Activated T-cell treated with anti-CD3 and anti-CD28 coated beads for 48 hours (primary cell): ENCODE results near the gene SLTM.
"Not testable (repeated sequence)": the region's sequence is repeated elsewhere in the genome, so short reads cannot be mapped to it uniquely, and the experiment has no call there.

Source experiments
- DNase-seq: peaks from one replicate; pipeline ENCODE4 v3.0.0-alpha.2; 2020; ENCODE audit warnings: low read depth

SLTM gene

DNA sequence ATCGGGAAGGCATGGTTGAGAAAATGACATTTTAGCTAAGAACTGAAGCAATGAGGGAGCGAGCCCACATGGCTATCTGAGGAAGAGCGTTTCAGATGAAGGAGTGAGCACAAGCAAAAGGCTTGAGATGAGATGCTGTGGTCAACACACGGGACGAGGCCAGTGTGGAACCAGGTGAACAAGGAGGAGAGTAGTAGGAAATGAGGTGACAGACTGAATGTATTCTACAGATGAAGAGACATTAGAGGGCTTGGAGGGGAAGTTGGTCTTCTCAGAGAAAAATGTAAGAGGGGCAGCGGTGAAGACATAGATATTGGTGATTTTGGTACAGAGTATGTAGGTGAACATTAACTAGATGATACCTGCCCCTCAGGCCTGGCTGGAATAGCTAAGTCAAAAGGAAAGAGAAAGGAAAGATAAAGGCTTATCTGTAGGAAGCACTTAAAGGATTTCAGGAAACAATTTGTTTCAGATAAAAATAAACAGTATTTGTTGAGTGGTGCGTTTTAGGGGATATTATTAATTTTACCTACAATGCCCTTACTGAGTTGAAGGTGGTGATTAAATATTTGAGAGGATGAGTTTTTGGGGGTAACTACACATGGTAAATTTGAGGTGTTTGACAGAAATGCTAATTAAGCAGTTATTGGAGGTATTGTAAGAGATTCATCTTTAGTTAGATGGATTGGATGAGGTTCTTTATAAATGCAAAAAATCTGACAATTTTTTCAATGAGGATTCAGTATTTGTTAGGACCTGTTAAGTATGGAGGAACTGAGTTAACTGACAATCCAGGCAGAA lies 57.0 kb downstream of the SLTM start:
- DNase-seq: no peak

DNA sequence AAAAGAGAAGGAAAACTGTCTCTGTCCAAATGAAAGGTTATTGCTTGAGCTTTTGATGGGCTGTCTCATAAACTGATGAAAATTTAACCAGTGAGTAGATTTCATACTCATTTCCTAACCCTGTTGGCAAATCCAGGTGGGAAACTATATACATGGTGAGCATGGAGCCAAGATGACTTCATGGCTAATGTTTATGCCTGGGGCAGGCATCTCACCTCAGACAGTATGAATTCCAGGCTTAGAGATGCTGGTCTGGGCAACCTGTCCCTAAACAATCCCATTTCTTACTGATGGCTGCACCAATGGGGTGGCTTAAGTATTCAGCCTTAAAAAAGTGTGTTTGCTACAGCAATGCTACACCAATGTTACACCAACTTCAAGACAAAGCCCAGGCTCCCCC lies 58.1 kb downstream of the SLTM start:
- DNase-seq: no peak

DNA sequence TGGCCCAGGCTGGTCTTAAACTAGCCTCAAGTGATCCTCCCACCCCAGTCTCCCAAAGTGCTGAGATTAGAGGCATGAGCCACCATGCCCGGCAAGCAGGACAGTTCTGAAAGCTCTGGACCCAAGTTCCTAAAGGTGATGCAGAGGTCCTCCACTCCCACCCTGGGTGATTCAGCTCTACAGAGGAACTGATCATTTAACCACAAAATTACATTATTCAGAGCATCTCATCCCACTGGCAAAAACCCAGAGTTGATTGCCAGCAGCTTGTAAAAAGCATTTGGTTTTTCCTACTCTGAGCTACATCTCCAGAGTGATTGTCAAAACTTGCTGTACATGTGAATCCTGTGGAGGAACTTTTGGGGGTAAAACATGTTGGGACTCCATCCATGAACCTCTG lies 60.2 kb downstream of the SLTM start:
- no peak for DNase-seq

DNA sequence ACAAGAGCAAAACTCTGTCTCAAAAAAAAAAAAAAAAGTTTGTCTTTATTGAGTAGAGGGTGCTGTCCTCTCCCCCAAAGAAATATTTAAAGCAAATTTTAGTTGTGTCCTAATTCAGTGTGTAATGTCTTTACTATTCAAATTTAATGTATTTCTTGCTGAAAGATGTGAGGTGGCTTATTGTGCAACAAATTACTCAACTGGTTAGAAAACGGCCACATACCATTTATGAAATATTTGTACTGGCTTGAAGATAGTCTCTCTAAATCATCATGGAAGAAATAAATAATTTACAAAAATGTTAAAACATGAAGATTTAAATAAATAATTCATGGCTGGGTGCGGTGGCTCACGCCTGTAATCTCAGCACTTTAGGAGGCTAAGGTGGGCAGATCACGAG lies 63.0 kb downstream of the SLTM start:
- no peak for DNase-seq

GRCh38 chr15:58867926-58868325 lies 65.6 kb downstream of the SLTM start:
- DNase-seq: no peak

- no peak for DNase-seq
Observed at GRCh38 chr15:58865425-58865880, 68.0 kb downstream of the SLTM start.

GRCh38 chr15:58864602-58865424 lies 68.7 kb downstream of the SLTM start:
- peak; percentile 15 for DNase-seq

DNA sequence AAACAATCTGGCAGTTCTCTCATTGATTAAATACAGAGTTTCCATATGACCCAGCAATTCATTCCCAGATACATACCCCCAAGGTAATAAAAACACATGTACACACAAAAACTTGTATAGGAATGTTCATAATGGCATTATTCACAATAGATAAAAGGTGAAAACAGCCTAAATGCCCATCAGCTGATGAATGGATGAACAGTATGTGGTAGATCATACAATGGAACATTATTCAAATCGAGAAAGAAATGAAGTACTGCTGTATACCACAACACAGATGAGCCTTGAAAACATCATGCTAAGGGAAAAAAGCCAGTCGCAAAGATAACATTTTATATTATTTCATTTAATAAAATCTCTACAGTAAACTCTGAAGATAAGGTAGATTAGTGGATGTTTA lies 71.2 kb downstream of the SLTM start:
- DNase-seq: no peak

- DNase-seq: not testable (repeated sequence)
Observed at GRCh38 chr15:58856621-58857020, 76.9 kb downstream of the SLTM start.

- DNase-seq: no peak
Observed at GRCh38 chr15:58856086-58856485, 77.4 kb downstream of the SLTM start.

GRCh38 chr15:58854593-58854992 lies 78.9 kb downstream of the SLTM start:
- DNase-seq: no peak

DNA sequence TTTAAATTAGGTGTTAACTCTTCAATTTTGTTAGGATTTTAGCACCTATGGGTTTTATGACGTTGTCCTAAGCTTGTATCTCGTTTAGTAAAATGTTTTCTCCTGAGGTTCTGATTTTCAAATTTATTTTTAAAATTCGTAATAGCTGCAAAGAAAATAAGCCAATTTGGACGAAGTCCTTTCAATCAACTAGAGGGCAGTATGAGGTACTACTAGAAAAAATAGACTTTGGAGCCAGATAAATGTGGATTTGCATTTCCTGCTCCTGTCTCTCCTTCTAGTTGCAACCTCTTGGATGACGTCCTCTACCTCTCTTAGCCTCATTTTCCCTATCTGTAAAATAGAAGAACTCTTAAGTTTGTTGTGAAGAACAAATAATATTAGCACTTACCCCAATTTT lies 81.1 kb downstream of the SLTM start:
- DNase-seq: no peak

- not testable (repeated sequence) for DNase-seq
Observed at GRCh38 chr15:58851205-58851604, 82.3 kb downstream of the SLTM start.

DNA sequence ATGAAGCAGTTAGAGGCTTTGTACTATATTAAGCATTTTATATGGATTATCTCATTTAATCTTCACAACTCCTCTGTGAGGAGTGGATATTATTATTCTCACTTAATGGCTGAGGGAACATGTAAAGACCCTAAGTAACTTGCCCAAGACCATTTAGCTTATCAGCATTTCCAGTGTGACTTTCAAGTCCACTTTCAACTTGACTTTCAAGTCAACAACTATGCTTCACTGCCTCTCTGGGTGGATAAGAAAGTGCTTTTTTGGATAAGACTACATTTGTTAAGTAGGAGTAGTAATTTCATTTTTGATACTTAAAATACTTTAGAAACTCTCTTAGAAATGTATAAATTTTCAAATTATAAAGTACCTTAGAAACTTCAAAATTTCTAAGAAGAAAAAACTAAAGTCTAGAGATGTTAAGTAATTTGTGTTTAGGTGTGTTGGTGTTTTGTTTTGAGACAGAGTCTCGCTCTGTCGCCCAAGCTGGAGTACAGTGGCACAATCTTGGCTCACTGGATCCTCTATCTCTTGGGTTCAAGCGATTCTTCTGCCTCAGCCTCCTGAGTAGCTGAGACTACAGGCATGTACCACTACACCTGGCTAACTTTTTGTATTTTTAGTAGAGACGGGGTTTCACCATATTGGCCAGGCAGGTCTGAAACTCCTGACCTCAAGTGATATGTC lies 90.6 kb downstream of the SLTM start:
- no peak for DNase-seq

- DNase-seq: no peak
Observed at GRCh38 chr15:58840048-58840447, 93.4 kb downstream of the SLTM start.

GRCh38 chr15:58839485-58839884 lies 94.0 kb downstream of the SLTM start:
- no peak for DNase-seq

DNA sequence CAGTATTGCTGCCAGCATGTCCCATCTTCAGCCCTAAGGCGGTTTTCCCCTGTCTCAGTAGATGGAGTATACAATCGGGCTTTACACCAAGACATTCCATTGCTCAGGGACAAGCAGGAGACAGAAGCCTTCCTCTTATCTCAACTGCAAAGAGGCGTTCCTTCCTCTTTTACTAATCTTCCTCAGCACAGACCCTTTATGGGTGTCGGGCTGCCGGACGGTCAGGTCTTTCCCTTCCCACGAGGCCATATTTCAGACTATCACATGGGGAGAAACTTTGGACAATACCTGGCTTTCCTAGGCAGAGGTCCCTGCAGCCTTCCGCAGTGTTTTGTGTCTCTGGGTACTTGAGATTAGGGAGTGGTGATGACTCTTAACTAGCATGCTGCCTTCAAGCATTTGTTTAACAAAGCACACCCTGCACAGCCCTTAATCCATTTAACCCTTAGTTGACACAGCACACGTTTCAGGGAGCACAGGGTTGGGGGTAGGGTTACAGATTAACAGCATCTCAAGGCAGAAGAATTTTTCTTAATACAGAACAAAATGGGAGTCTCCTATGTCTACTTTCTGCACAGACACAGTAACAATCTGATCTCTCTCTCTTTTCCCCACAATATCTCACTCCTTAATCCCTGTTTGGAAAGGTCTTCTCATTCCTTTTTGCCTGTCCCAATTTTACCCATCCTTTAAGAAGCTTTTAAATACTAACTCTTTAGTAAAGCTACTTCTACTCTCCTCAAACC lies 99.6 kb downstream of the SLTM start:
- DNase-seq: not testable (repeated sequence)

DNA sequence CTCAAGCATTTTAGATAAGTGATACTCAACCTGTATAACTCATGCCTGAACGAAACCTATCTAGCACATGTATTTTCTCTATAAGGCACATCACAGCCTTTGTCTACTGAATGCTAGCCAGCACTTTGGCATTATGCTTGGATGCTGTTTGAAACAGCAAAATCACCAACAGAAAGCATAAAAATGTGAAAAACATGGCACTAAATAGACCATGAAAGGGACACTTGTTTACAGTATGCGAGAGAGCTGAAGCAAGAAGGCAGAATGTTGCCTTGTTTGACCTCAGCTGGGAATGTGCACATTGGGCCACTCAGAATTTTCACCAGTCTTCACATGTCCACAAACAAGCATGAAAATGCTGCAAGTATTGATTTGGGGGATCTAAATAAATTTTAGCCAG lies 102.9 kb downstream of the SLTM start:
- DNase-seq: no peak
